NCI-H128 (cell line): Measurements from ENCODE around the gene NXT1.
"Not testable (repeated sequence)": the region's sequence is repeated elsewhere in the genome, so short reads cannot be mapped to it uniquely, and the experiment has no call there.

Experiments
- DNase-seq: peaks from one replicate; lab custom pipeline; 2025; ENCODE audit not compliant: unreplicated experiment; lab: John Stamatoyannopoulos, UW

The NXT1 gene

DNA sequence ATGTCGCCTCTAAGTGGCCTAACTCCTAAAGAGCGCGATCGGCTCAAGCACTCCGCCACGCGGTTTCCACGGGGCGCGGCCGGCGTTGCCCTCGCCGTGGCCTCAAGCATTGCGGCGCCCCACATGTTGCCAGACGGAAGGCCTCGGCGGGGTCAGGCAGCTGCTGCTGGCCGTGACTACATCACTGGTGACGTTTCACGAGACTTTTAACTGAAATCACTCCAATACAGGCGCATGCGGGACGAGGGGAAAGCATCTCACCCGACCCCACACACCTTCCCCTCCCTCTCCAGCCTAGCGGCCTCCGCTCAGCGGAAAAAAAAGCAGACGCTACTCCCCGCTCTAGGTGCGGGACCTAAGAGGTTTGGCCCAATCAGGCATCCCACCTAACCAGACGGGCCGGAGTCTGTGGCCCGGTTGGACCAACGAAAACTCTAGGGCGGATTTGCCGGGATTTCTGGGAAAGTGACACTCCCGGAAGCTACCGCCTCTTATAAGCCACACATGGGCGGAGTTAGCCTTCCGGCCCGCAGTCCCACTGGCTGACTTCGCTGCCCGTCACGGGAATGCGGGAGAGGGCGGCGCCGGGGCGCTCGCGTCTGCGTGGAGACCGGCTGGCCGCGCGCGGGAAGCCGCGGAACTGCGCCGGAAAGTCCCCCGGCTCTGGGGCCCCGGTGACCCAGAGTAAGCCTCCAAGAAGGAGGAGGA, at the start of gene NXT1:
Gene NXT1 (plus strand): TSS at position 596 of the 708 bp plus-strand sequence. CDS start 3,251 bp downstream, outside the sequence.
- peak; percentile 94 for DNase-seq

- no peak for DNase-seq
Measured at GRCh38 chr20:23301436-23302050, 49.0 kb upstream of the NXT1 start.

DNA sequence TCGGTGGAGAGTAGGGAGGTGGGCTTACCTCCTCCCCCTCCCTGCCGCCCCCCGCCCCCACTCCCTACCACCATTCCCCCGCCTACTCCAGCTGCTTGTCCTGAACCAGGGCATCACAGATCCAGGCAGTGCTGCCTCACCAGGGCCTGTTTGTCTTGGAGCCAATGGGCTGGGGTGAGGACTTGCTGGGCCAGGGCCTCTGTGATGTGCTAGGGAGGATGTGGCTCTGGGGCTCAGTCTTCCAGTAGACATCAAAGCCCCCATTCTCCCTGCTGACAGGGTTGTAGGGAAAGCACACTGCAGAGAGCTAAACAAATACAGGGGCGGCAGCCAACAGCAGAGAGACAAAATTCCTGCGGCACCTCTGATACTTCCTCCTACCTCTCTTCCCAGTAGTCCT, 48.2 kb upstream of the NXT1 start:
- DNase-seq = no peak

- no peak for DNase-seq
Measured at GRCh38 chr20:23302801-23303200, 47.8 kb upstream of the NXT1 start.

DNA sequence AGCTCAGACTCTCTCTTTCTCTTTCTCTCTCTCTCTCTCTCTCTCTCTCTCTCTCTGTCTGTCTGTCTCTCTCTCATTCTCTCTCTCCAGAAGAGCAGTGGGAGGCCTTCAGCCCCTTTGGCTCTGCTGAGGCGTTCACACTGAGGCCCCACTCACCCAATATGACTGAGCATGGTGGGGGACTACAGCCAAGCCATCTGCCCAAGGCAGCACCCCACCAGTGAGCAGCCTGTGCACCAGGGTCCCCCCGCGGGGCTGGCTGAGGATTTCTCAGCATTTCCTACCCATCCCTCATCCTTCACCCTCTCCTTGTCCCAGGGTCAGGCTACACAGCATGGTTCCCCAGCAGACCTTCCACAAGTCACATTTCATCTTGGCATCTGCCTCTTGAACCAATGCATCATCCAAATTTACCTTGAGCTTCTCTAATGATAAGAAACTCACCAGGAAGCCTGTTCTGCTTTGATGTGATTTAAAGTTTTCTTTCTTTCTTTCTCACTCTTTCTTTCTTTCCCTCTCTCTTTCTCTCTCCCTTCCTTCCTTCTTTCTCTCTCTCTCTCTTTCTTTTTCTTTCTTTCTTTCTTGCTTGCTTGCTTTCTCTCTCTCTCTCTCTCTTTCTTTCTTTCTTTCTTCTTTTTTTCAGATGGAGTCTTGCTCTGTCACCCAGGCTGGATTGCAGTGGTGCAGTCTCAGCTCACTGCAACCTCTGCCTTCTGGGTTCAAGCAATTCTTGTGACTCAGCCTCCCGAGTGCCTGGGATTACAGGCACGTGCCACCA, 47.1 kb upstream of the NXT1 start:
- no peak for DNase-seq

- DNase-seq = no peak
Measured at GRCh38 chr20:23304616-23305015, 46.0 kb upstream of the NXT1 start.

DNA sequence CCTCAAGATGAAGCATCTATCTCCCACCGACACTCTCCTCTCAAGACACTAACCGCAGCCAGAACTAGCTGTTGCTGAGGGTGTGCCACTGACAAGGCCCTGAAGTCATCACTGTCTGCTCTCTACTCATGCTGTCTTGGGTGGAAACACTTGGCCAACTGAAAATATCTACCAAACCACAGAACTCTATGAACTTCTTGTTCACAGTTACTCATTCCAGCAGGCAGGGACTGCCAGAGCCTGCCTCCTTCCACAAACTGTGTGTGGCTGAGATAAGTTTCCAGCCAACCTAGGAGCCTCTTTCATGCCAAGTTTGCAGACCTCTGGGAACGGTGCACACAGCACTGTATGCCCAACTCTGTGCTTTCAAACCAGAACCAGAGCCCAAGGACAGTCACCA, 45.5 kb upstream of the NXT1 start:
- DNase-seq = no peak

DNA sequence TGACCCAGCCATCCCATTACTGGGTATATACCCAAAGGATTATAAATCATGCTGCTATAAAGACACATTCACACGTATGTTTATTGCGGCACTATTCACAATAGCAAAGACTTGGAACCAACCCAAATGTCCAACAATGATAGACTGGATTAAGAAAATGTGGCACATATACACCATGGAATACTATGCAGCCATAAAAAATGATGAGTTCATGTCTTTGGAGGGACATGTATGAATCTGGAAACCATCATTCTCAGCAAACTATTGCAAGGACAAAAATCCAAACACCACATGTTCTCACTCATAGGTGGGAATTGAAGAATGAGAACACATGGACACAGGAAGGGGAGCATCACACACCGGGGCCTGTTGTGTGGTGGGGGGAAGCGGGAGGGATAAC, 43.2 kb upstream of the NXT1 start:
- not testable (repeated sequence) for DNase-seq

DNA sequence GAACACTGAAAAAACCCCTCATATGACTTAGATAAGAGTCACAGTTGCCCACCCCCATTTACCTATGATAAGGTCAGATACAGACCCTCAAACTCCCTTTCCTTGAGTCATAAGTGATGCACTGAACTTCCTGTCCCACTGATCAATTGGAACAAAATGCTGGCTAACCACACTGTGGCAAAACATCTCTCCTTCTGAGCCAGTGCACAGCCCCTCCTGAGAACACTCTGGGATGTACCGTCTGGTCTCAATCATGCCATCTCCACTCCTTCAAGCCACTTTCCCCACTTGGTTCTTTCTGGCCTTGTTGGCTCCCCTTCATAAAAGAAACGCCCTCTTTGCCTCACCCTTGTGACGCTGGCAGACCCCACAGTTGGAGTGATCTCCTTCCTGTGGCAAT, 42.6 kb upstream of the NXT1 start:
- DNase-seq = no peak

DNA sequence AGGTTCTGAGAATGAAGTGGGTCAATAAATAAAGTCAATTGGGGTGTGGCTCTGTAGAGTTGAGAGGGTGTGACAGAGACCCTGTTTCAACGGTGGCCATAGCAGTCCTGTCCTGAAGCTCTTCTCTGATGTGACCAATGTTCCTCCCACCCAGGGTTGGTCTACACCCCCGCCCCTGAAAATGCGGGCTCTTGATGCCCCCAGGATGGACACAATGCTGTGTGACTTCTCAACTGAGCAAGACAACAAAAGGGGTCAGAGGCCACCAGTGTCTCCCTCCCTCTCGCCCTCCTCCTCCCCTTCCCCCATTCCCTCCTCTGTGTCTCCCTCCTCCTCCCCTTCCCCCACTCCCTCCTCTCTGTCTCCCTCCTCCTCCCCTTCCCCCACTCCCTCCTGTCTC, 41.7 kb upstream of the NXT1 start:
- no peak for DNase-seq

DNA sequence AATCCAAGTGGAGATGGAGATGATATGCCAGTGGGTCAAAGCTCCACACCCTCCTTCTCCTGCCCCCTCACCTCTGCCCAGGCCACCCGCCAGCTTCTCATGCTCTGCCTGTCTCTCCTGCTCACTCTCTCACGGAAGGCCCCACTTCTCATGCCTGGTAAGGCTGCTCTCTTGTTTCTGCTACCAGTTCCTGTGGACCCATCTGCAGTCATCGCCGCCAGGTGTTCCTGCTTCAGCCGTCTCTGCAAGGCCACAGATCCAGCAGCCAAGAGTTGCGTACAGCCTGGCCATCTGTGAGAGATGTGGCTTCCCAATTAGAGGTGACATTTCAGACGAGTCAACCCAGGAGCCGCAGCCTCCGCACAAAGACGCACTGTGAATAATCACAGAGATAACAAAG, 40.8 kb upstream of the NXT1 start:
- no peak for DNase-seq

DNA sequence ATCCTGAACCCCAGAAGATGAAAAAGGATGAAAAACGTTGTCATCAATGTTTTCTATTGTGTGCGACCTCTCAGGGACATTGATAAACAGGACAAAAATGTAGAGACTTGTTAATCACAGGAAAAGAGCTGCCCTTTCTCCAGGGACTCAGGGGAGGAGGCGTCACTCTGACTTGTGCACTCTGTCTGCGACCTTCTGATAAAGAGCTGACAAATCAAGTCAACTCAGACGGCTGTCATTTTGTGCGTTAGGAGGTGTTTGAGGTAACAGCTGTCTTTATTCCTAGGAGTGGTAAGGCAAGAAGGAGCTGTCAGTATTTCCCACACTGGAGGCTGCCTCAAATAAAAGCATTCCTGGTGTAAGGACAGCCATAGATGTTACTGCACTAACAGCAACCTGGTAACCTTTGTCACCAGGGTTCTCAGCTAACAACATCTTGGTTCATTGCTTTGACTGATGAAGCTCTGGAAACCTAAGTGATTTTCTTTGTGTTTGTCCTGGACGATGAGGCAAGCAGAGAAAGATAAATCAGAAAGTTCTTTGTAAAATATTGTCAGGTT, 38.6 kb upstream of the NXT1 start:
- DNase-seq = no peak

DNA sequence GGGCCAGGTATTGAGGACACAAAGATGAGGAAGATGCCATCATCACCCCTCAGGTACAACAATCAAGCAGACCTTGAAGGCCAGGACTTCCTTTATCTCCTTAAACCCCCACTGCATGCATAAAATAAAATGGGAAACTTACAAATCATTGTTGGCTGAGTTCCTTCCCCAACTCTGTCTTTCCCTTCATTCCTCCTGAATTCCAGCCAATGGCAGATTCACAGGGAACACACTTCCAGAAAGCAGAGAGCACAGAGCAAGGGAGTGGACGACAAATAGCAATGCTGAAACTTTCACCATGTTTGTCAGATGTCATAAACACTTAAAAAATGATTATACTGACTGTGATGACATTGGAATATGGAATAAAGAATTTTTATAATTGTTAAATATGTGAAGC, 37.3 kb upstream of the NXT1 start:
- no peak for DNase-seq

DNA sequence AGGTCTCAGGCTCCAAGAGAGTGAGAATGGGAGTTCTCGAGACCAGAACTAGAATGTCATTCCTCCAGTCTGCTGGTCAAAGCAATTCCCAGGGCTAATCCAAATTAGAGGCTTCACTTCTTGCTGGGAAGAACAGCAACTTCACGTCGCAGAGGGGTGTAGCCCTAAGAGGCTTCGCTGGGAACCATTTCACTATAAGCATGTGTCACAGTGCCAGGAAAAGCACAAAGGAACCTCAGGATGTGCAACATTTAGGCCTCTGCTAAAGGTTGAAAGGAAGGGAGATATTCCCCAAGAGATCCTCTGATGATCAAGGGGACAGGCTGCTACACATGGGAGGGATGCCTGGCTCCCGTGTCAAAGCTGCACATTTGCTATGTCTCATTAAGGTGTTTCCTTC, 35.9 kb upstream of the NXT1 start:
- no peak for DNase-seq

- no peak for DNase-seq
Measured at GRCh38 chr20:23315099-23315498, 35.5 kb upstream of the NXT1 start.

DNA sequence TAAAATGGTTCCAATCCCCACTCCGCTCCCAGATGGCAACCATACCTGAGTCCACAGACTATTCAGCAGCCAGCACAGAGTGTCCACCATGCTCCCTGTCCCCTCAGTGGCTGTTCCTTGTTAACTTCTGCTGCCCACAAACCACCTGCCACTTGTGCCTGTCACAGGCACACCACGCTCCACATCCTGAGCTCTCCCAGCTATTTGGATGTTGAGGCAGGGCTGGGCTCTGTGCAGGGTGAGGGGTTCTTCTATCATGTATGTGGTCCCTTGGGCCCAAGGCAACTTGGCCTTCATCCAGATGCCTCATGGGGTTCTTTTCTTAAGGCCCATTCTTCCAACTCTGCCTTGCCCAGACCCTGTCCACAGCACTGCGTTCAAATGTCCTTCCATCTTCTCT, 34.0 kb upstream of the NXT1 start:
- DNase-seq = no peak

GRCh38 chr20:23317081-23317480, 33.5 kb upstream of the NXT1 start:
- no peak for DNase-seq

- DNase-seq = no peak
Measured at GRCh38 chr20:23318347-23318746, 32.2 kb upstream of the NXT1 start.

DNA sequence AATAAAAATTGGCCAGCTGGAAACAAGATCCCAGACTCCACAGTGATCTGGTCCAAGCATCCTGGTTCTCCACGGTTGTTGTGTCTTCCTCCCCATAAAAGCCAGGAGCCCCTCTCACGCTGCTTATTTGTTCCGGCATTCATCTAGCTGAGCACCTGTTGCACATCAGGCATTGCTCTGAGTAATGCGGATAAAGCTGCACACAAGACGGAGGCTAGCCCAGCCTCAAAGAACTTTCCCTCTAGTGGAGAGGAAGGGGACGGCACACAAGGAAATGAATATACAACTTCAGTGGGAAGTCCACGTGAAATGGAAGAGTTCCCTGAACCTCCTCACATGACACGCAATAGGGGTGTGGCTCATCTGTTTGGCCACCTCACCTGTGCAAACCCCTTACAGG, 30.3 kb upstream of the NXT1 start:
- DNase-seq = no peak

DNA sequence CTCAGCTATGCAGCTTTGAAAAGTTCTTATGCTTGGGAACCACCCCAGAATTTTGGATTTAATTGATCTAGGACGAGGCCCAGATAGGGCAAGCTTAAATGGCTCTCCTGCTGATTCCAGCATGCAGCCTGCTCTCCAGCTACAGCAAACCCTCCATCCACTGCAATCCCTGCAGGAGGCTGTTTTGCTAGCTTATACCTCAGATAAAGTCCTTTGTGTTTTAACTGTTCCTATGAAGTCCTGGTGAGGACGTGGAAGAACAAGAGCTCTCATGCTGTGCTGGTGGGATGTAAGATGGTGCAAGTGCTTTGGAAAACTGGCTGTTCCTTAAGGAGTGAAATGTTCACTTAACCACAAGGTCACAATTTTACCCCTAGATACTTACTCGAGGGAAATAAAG, 25.5 kb upstream of the NXT1 start:
- no peak for DNase-seq

GRCh38 chr20:23326774-23327173, 23.8 kb upstream of the NXT1 start:
- DNase-seq = no peak
